HepG2 (cell line): ENCODE measurements around the gene PLSCR4. TPM values are rescaled to one million over a fixed set of nuclear protein-coding genes. Genes with fewer than 3 reads are reported as not detected.

Experiments
- EHMT2 ChIP-seq: fragments of 200-600 bp; sonication (generic); IDR thresholded peaks from 2 replicates; pipeline ENCODE4 v1.7.0; 2017; ENCODE audit warnings: antibody characterized with exemption, low read depth, low read length, borderline replicate concordance
- FOXA3 ChIP-seq: IDR thresholded peaks from 2 replicates; pipeline ENCODE4 v1.6.1; 2016; ENCODE audit warnings: missing genetic modification reagents, missing compliant biosample characterization
- FOXK2 ChIP-seq: fragments of 450-650 bp; IDR thresholded peaks from 2 replicates; pipeline ENCODE4 v1.6.1; 2016
- NFE2L1 ChIP-seq: sonication (generic); formaldehyde crosslinking; IDR thresholded peaks from 2 replicates; pipeline ENCODE4 v1.4.0; 2020; ENCODE audit warnings: missing genetic modification reagents, mild to moderate bottlenecking, borderline replicate concordance
- SETDB1 ChIP-seq: sonication (generic); formaldehyde crosslinking; IDR thresholded peaks from 2 replicates; pipeline ENCODE4 v1.5.1; 2020; ENCODE audit warnings: missing genetic modification reagents, mild to moderate bottlenecking, borderline replicate concordance
- SIN3A ChIP-seq: IDR thresholded peaks from 2 replicates; pipeline ENCODE4 v1.6.1; 2011; ENCODE audit warnings: low read depth, mild to moderate bottlenecking, control low read depth, low read length, borderline replicate concordance
- SYNCRIP ChIP-seq: fragments of 200-400 bp; formaldehyde crosslinking; IDR thresholded peaks from 2 replicates; pipeline ENCODE4 v1.6.1; 2018; ENCODE audit warnings: mild to moderate bottlenecking, low read depth, low read length; ENCODE audit not compliant: insufficient read depth
- ZMYM3 ChIP-seq: sonication (generic); formaldehyde crosslinking; IDR thresholded peaks from 2 replicates; pipeline ENCODE4 v1.5.1; 2020; ENCODE audit warnings: mild to moderate bottlenecking, missing genetic modification reagents
- ZNF24 ChIP-seq: fragments of 450-650 bp; IDR thresholded peaks from 2 replicates; pipeline ENCODE4 v1.6.1; 2017; ENCODE audit warnings: antibody characterized with exemption, mild to moderate bottlenecking
- ZNF563 ChIP-seq: sonication (generic); formaldehyde crosslinking; IDR thresholded peaks from 2 replicates; pipeline ENCODE4 v1.8.0; 2022; ENCODE audit warnings: mild to moderate bottlenecking, moderate library complexity, missing genetic modification reagents
- ZNF740 ChIP-seq: sonication (generic); formaldehyde crosslinking; IDR thresholded peaks from 2 replicates; pipeline ENCODE4 v1.4.0; 2020; ENCODE audit warnings: missing genetic modification reagents
- ZNF780A ChIP-seq: sonication (generic); formaldehyde crosslinking; IDR thresholded peaks from 2 replicates; pipeline ENCODE4 v1.8.0; 2022; ENCODE audit warnings: mild to moderate bottlenecking, missing genetic modification reagents, moderate library complexity
- polyA plus RNA-seq, 8 experiments: library from polyadenylated mRNA; depleted of rRNA in 3 of 8; stranded (reverse) in 7 of 8; unstranded in 1 of 8; fragments of >200 nt; fragmentation: Illumina TruSeq in 4 of 8; extraction: Trizol in 4 of 8; gene quantifications; 2 replicates each; pipeline versions ENCODE4 v1.2.1 to v1.2.3, GENCODE V29; 2011 to 2016; ENCODE audit warnings: low read depth in 4 of 8, missing spikeins in 1 of 8, mixed read lengths in 1 of 8; ENCODE audit not compliant: insufficient read depth in 1 of 8
- total RNA-seq, 5 experiments: library from RNA; depleted of rRNA; stranded (reverse); fragments of >200 nt; fragmentation: Illumina TruSeq; extraction: Trizol; gene quantifications; 2 replicates each; pipeline ENCODE4 v1.2.3, GENCODE V29; 2016; ENCODE audit warnings: low read depth in 1 of 5
- TF ChIP-seq, protein P1 (sequence below): sonication (generic); formaldehyde crosslinking; IDR thresholded peaks from 2 replicates; pipeline ENCODE4 v1.4.0; 2020; ENCODE audit warnings: missing genetic modification reagents, borderline replicate concordance
- TF ChIP-seq, protein P2 (sequence below): sonication (generic); formaldehyde crosslinking; IDR thresholded peaks from 2 replicates; pipeline ENCODE4 v1.5.1; 2020; ENCODE audit warnings: mild to moderate bottlenecking, missing genetic modification reagents, moderate library complexity
- TF ChIP-seq, protein P3 (sequence below): sonication (generic); formaldehyde crosslinking; IDR thresholded peaks from 2 replicates; pipeline ENCODE4 v1.4.0; 2020; ENCODE audit warnings: missing genetic modification reagents, borderline replicate concordance
- TF ChIP-seq, protein P4 (sequence below): IDR thresholded peaks from 2 replicates; pipeline ENCODE4 v1.6.1; 2016; ENCODE audit warnings: missing compliant biosample characterization, missing genetic modification reagents, borderline replicate concordance
- TF ChIP-seq, protein P5 (sequence below): sonication (generic); formaldehyde crosslinking; IDR thresholded peaks from 2 replicates; pipeline ENCODE4 v1.8.0; 2022; ENCODE audit warnings: mild to moderate bottlenecking, missing genetic modification reagents, moderate library complexity

PLSCR4 gene
- total and polyA plus RNA-seq, 2 of the 13 experiments (the other 11 are each of a cell fraction or from before 2014, with no cell fraction given), result 1.5 to 59.0 TPM

DNA sequence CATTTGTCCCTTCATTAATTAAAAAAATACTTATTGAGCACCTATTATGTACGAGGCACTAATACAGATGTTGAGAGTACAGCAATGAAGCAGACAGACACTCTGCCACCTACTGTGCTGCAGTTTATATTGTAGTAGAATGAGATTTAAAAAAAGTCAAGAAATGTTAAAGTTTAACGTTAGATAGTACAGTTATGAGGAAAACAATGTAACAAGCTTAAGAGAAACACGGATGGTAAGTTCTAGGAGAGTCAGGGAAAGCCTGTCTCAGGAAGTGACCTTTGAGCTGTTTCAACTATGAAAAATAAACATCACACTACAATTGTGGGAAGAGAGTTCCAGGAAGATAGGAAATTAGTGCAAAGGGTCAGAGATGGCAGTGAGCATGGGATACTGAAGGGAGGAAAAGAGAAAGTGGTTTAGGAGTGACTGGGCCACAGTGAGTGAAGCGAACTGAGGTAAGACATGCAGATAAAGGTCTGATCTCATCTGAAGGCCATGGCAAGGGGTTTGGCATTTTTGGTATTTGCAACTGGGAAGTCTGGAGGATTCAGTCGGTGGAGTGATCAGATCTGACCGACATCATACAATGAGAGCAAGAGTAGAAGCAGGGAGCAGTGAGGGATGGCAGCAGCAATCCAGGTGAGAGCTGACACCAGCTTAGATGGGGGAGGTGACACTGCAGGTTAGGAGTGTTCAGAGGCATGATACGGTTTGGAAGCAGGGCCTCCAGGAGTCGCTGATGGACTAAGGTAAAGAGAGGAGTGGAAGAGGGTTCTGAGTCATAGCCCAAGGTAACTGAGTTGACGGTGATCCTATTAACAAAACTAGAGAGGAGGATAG lies 28.5 kb downstream of the PLSCR4 start (continued):
- TF ChIP-seq FOXA3 (CRISPR knock-in tag), result peak; percentile 96
- TF ChIP-seq, protein P1, sequence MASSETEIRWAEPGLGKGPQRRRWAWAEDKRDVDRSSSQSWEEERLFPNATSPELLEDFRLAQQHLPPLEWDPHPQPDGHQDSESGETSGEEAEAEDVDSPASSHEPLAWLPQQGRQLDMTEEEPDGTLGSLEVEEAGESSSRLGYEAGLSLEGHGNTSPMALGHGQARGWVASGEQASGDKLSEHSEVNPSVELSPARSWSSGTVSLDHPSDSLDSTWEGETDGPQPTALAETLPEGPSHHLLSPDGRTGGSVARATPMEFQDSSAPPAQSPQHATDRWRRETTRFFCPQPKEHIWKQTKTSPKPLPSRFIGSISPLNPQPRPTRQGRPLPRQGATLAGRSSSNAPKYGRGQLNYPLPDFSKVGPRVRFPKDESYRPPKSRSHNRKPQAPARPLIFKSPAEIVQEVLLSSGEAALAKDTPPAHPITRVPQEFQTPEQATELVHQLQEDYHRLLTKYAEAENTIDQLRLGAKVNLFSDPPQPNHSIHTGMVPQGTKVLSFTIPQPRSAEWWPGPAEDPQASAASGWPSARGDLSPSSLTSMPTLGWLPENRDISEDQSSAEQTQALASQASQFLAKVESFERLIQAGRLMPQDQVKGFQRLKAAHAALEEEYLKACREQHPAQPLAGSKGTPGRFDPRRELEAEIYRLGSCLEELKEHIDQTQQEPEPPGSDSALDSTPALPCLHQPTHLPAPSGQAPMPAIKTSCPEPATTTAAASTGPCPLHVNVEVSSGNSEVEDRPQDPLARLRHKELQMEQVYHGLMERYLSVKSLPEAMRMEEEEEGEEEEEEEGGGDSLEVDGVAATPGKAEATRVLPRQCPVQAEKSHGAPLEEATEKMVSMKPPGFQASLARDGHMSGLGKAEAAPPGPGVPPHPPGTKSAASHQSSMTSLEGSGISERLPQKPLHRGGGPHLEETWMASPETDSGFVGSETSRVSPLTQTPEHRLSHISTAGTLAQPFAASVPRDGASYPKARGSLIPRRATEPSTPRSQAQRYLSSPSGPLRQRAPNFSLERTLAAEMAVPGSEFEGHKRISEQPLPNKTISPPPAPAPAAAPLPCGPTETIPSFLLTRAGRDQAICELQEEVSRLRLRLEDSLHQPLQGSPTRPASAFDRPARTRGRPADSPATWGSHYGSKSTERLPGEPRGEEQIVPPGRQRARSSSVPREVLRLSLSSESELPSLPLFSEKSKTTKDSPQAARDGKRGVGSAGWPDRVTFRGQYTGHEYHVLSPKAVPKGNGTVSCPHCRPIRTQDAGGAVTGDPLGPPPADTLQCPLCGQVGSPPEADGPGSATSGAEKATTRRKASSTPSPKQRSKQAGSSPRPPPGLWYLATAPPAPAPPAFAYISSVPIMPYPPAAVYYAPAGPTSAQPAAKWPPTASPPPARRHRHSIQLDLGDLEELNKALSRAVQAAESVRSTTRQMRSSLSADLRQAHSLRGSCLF, result no peak
- TF ChIP-seq ZNF24, result peak; percentile 64; the same call in 1 of the 2 replicates
- TF ChIP-seq EHMT2, result peak; percentile 73; the same call in 1 of the 2 replicates
- TF ChIP-seq ZMYM3, result peak; percentile 40; the same call in 1 of the 2 replicates
- no peak for TF ChIP-seq SETDB1 (CRISPR knock-in tag)
- TF ChIP-seq, protein P2, sequence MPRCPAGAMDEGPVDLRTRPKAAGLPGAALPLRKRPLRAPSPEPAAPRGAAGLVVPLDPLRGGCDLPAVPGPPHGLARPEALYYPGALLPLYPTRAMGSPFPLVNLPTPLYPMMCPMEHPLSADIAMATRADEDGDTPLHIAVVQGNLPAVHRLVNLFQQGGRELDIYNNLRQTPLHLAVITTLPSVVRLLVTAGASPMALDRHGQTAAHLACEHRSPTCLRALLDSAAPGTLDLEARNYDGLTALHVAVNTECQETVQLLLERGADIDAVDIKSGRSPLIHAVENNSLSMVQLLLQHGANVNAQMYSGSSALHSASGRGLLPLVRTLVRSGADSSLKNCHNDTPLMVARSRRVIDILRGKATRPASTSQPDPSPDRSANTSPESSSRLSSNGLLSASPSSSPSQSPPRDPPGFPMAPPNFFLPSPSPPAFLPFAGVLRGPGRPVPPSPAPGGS (CRISPR knock-in tag), result no peak
- peak; percentile 77 for TF ChIP-seq FOXK2
- peak; percentile 58; the same call in 1 of the 2 replicates for TF ChIP-seq ZNF780A (CRISPR knock-in tag)
- no peak for TF ChIP-seq NFE2L1 (CRISPR knock-in tag)
- no peak for TF ChIP-seq ZNF740 (CRISPR knock-in tag)
- TF ChIP-seq, protein P3, sequence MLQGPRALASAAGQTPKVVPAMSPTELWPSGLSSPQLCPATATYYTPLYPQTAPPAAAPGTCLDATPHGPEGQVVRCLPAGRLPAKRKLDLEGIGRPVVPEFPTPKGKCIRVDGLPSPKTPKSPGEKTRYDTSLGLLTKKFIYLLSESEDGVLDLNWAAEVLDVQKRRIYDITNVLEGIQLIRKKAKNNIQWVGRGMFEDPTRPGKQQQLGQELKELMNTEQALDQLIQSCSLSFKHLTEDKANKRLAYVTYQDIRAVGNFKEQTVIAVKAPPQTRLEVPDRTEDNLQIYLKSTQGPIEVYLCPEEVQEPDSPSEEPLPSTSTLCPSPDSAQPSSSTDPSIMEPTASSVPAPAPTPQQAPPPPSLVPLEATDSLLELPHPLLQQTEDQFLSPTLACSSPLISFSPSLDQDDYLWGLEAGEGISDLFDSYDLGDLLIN (CRISPR knock-in tag), result no peak
- TF ChIP-seq SIN3A, result peak; percentile 27; the same call in 1 of the 2 replicates
- TF ChIP-seq, protein P4, sequence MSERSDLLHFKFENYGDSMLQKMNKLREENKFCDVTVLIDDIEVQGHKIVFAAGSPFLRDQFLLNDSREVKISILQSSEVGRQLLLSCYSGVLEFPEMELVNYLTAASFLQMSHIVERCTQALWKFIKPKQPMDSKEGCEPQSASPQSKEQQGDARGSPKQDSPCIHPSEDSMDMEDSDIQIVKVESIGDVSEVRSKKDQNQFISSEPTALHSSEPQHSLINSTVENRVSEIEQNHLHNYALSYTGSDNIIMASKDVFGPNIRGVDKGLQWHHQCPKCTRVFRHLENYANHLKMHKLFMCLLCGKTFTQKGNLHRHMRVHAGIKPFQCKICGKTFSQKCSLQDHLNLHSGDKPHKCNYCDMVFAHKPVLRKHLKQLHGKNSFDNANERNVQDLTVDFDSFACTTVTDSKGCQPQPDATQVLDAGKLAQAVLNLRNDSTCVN (CRISPR knock-in tag), result no peak
- TF ChIP-seq SYNCRIP, result no peak
- no peak for TF ChIP-seq ZNF563 (CRISPR knock-in tag)
- TF ChIP-seq, protein P5, sequence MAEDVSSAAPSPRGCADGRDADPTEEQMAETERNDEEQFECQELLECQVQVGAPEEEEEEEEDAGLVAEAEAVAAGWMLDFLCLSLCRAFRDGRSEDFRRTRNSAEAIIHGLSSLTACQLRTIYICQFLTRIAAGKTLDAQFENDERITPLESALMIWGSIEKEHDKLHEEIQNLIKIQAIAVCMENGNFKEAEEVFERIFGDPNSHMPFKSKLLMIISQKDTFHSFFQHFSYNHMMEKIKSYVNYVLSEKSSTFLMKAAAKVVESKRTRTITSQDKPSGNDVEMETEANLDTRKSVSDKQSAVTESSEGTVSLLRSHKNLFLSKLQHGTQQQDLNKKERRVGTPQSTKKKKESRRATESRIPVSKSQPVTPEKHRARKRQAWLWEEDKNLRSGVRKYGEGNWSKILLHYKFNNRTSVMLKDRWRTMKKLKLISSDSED (CRISPR knock-in tag), result no peak
